Liver (tissue), 9 donors: Measurements from ENCODE around the gene ZNF555. TPM values are rescaled to one million over a fixed set of nuclear protein-coding genes. Genes with fewer than 3 reads are reported as not detected.

ENCODE experiments used
- DNase-seq: peaks from one replicate; pipeline ENCODE4 v3.0.0-alpha.2; 2017; ENCODE audit warnings: low spot score
- H3K27ac ChIP-seq, 2 donors: one replicate each; pipeline ENCODE4 v1.7.0; 2013; ENCODE audit warnings: inconsistent platforms in 2 of 2, low read length in 2 of 2, control low read depth in 1 of 2, low read depth in 1 of 2, mild to moderate bottlenecking in 1 of 2
- H3K27me3 ChIP-seq, 4 donors: one replicate each; pipeline versions ENCODE4 v1.6.1 to v1.7.0; 2013; ENCODE audit warnings: low read length in 3 of 4, inconsistent platforms in 1 of 4, mild to moderate bottlenecking in 1 of 4, moderate library complexity in 1 of 4; ENCODE audit not compliant: control insufficient read depth in 4 of 4, insufficient read depth in 4 of 4
- H3K36me3 ChIP-seq, 4 donors: one replicate each; pipeline versions ENCODE4 v1.6.1 to v1.7.0; 2013; ENCODE audit warnings: low read length in 3 of 4, mild to moderate bottlenecking in 3 of 4, low read depth in 1 of 4, moderate library complexity in 1 of 4; ENCODE audit not compliant: control insufficient read depth in 4 of 4, insufficient read depth in 3 of 4
- H3K4me1 ChIP-seq, 4 donors: one replicate each; pipeline versions ENCODE4 v1.6.1 to v1.7.0; 2013; ENCODE audit warnings: low read length in 3 of 4, mild to moderate bottlenecking in 3 of 4, moderate library complexity in 1 of 4; ENCODE audit not compliant: control insufficient read depth in 4 of 4, insufficient read depth in 4 of 4
- H3K4me3 ChIP-seq, 3 donors: one replicate each; pipeline versions ENCODE4 v1.6.1 to v1.7.0; 2013; ENCODE audit warnings: low read length in 3 of 3, control low read depth in 1 of 3, low read depth in 1 of 3, mild to moderate bottlenecking in 1 of 3
- H3K9ac ChIP-seq, 2 donors: one replicate each; pipeline ENCODE4 v1.7.0; 2013; ENCODE audit warnings: low read length in 2 of 2, mild to moderate bottlenecking in 2 of 2, moderate library complexity in 2 of 2, control low read depth in 1 of 2, low read depth in 1 of 2
- H3K9me3 ChIP-seq, 4 donors: one replicate each; pipeline versions ENCODE4 v1.6.1 to v1.7.0; 2013; ENCODE audit warnings: low read length in 3 of 4; ENCODE audit not compliant: control insufficient read depth in 4 of 4
- ATF3 ChIP-seq: IDR thresholded peaks from 2 replicates; pipeline ENCODE4 v1.6.1; 2016; ENCODE audit warnings: antibody characterized with exemption
- CTCF ChIP-seq: fragments of 150-350 bp; IDR thresholded peaks from 2 replicates; pipeline ENCODE4 v1.5.1; 2017; ENCODE audit warnings: improper control_type of control experiment, low read depth, low read length; ENCODE audit not compliant: missing input control
- EGR1 ChIP-seq, 2 donors: IDR thresholded peaks; 2 replicates each; pipeline ENCODE4 v1.6.1; 2016 to 2018; ENCODE audit warnings: antibody characterized with exemption in 2 of 2, low read depth in 2 of 2
- FOXA1 ChIP-seq: IDR thresholded peaks from 2 replicates; pipeline ENCODE4 v1.6.1; 2016; ENCODE audit warnings: antibody characterized with exemption
- FOXA2 ChIP-seq: IDR thresholded peaks from 2 replicates; pipeline ENCODE4 v1.6.1; 2016; ENCODE audit warnings: antibody characterized with exemption
- GABPA ChIP-seq, 2 donors: IDR thresholded peaks in 1 of 2; conservative IDR thresholded peaks in 1 of 2; 2 replicates each; pipeline ENCODE4 v1.6.1; 2016; ENCODE audit warnings: antibody characterized with exemption in 2 of 2, mild to moderate bottlenecking in 1 of 2, moderate library complexity in 1 of 2
- HNF4A ChIP-seq, 2 donors: conservative IDR thresholded peaks; 2 replicates each; pipeline ENCODE4 v1.6.1; 2016; ENCODE audit warnings: antibody characterized with exemption in 2 of 2, mild to moderate bottlenecking in 2 of 2
- HNF4G ChIP-seq: IDR thresholded peaks from 2 replicates; pipeline ENCODE4 v1.6.1; 2016; ENCODE audit warnings: antibody characterized with exemption
- JUND ChIP-seq, 2 donors: IDR thresholded peaks; 2 replicates each; pipeline ENCODE4 v1.6.1; 2016; ENCODE audit warnings: antibody characterized with exemption in 2 of 2
- MAX ChIP-seq: IDR thresholded peaks from 2 replicates; pipeline ENCODE4 v1.6.1; 2016; ENCODE audit warnings: antibody characterized with exemption
- NR2F2 ChIP-seq: IDR thresholded peaks from 2 replicates; pipeline ENCODE4 v1.6.1; 2016; ENCODE audit warnings: antibody characterized with exemption
- RAD21 ChIP-seq, 2 donors: IDR thresholded peaks; 2 replicates each; pipeline ENCODE4 v1.6.1; 2016; ENCODE audit warnings: antibody characterized with exemption in 2 of 2, mild to moderate bottlenecking in 2 of 2
- REST ChIP-seq: IDR thresholded peaks from 2 replicates; pipeline ENCODE4 v1.6.1; 2016; ENCODE audit warnings: antibody characterized with exemption, mild to moderate bottlenecking
- RXRA ChIP-seq, 2 donors: IDR thresholded peaks; 2 replicates each; pipeline ENCODE4 v1.6.1; 2017 to 2018; ENCODE audit warnings: antibody characterized with exemption in 2 of 2, mild to moderate bottlenecking in 1 of 2
- SP1 ChIP-seq: IDR thresholded peaks from 2 replicates; pipeline ENCODE4 v1.6.1; 2018; ENCODE audit warnings: antibody characterized with exemption, mild to moderate bottlenecking
- TAF1 ChIP-seq: conservative IDR thresholded peaks from 2 replicates; pipeline ENCODE4 v1.6.1; 2016; ENCODE audit warnings: antibody characterized with exemption, mild to moderate bottlenecking
- YY1 ChIP-seq: IDR thresholded peaks from 2 replicates; pipeline ENCODE4 v1.6.1; 2016; ENCODE audit warnings: antibody characterized with exemption, mild to moderate bottlenecking
- ZBTB33 ChIP-seq: IDR thresholded peaks from 2 replicates; pipeline ENCODE4 v1.6.1; 2016; ENCODE audit warnings: antibody characterized with exemption
- WGBS: extraction: QIAGEN DNeasy Blood & Tissue Kit; methylation state at CpG from one replicate; pipeline ENCODE4 v1.1.7; 2013; 5-methylcytosine and 5-hydroxymethylcytosine counted together
- polyA plus RNA-seq, 2 donors: library from polyadenylated mRNA; stranded (reverse) in 1 of 2; unstranded in 1 of 2; fragments of 200-250 nt in 1 of 2; fragments of >200 nt in 1 of 2; fragmentation: Nextera tagmentation in 1 of 2; extraction: Ambion mirVana in 1 of 2; gene quantifications; one replicate each; pipeline versions ENCODE4 v1.2.1 to v1.2.3, GENCODE V29; 2013 to 2015
- total RNA-seq, 2 donors: library from RNA; depleted of rRNA; stranded (reverse); fragments of >200 nt; gene quantifications; one replicate each; pipeline ENCODE4 v1.2.3, GENCODE V29; 2014
- donor health status: healthy.
- donor health status: healthy.
- donor health status: healthy.
- donor health status: healthy.
- donor health status: healthy.

Gene ZNF555
- total and polyA plus RNA-seq, 4 donors, result 1.3 to 2.8 (median 2.2) TPM

- 68% methylated on average over 8 of the region's 8 CpGs for WGBS
- H3K9me3 ChIP-seq, result peaks cover 6 to 9% (median 8%) of the 10 kb centered on the region in 4 donors
- H3K27me3 ChIP-seq, result no peaks in the 10 kb centered on the region
- H3K9ac ChIP-seq, result no peak overlapping the region
- H3K4me3 ChIP-seq, result no peak overlapping the region
- peaks cover 2 to 7% (median 4%) of the 10 kb centered on the region in 4 donors for H3K4me1 ChIP-seq
- H3K27ac ChIP-seq, result no peak overlapping the region
- TF ChIP-seq FOXA2 (no peak), REST (no peak)
- no peaks in the 10 kb centered on the region for H3K36me3 ChIP-seq
- DNase-seq, result no peak
These were observed 55.4 kb downstream of the ZNF555 start for GRCh38 chr19:2896694-2897093.

- under 1% methylated on average over 99 of the region's 100 CpGs for WGBS
- Histone ChIP-seq H3K9ac (no peak within 1 kb of the TSS), H3K9me3 (peaks cover 6 to 9% (median 8%) of the 10 kb centered on the region in 4 donors), H3K27me3 (no peaks in the 10 kb centered on the region), H3K4me1 (peaks cover 6 to 15% (median 7%) of the 10 kb centered on the region in 4 donors), H3K27ac (peak within 1 kb of the TSS; percentile 55 to 78), H3K36me3 (peaks cover 0 to 1% (median 0%) of the 10 kb centered on the region in 4 donors), H3K4me3 (peak within 1 kb of the TSS; percentile 66 to 88 (median 81))
- TF ChIP-seq HNF4A (conservative IDR thresholded peaks at IDR 0.05) (no peak), HNF4G (no peak), GABPA (IDR thresholded peaks at IDR 0.05 in 1 of 2, conservative IDR thresholded peaks at IDR 0.05 in 1 of 2) (peak in 1 of 2 donors; percentile 53), FOXA2 (no peak), ZBTB33 (no peak), FOXA1 (no peak), TAF1 (no peak), JUND (IDR thresholded peaks at IDR 0.05) (no peak), YY1 (peak; percentile 32), RAD21 (IDR thresholded peaks at IDR 0.05) (no peak), NR2F2 (peak; percentile 13), CTCF (no peak), RXRA (IDR thresholded peaks at IDR 0.05) (no peak), MAX (peak; percentile 78), REST (peak; percentile 14), SP1 (peak; percentile 96), ATF3 (no peak), EGR1 (IDR thresholded peaks at IDR 0.05; ENCODE audit: low read depth in 2 of 2) (peak in 1 of 2 donors; percentile 29)
- DNase-seq, result peak; percentile 96
These were observed 59.3 kb downstream of the ZNF555 start, which contains the start of gene ZNF57 for GRCh38 chr19:2900296-2901252. Gene ZNF57 (plus strand): TSS chr19:2900928. CDS start chr19:2901046, 118 bp downstream.
